NCI-H128 (cell line): ENCODE data around the gene CSNK2A2.

Source experiments
- DNase-seq: peaks from one replicate; lab custom pipeline; 2025; ENCODE audit not compliant: unreplicated experiment; lab: John Stamatoyannopoulos, UW

CSNK2A2 gene

GRCh38 chr16:58114827-58115825, 82.8 kb downstream of the CSNK2A2 start:
- no peak for DNase-seq

GRCh38 chr16:58111302-58111627, 86.6 kb downstream of the CSNK2A2 start:
- no peak for DNase-seq

GRCh38 chr16:58110571-58111301, 87.2 kb downstream of the CSNK2A2 start:
- no peak for DNase-seq

- no peak for DNase-seq
Observed at GRCh38 chr16:58109881-58110280, 88.0 kb downstream of the CSNK2A2 start.

- no peak for DNase-seq
Observed at GRCh38 chr16:58109330-58109729, 88.6 kb downstream of the CSNK2A2 start.
